Ishikawa (cell line): ENCODE data around the gene ARHGAP32.

Experiments used
- CEBPB ChIP-seq: IDR thresholded peaks from 2 replicates; pipeline ENCODE4 v1.6.1; 2012
- CREB1 ChIP-seq: IDR thresholded peaks from 2 replicates; pipeline ENCODE4 v1.6.1; 2012; ENCODE audit warnings: low read depth
- EGR1 ChIP-seq: IDR thresholded peaks from 2 replicates; pipeline ENCODE4 v1.6.1; 2012
- EP300 ChIP-seq: IDR thresholded peaks from 2 replicates; pipeline ENCODE4 v1.6.1; 2012; ENCODE audit warnings: borderline replicate concordance
- FOXM1 ChIP-seq: IDR thresholded peaks from 2 replicates; pipeline ENCODE4 v1.6.1; 2012; ENCODE audit warnings: low read depth, borderline replicate concordance
- MAX ChIP-seq: IDR thresholded peaks from 2 replicates; pipeline ENCODE4 v1.6.1; 2012
- NFIC ChIP-seq: IDR thresholded peaks from 2 replicates; pipeline ENCODE4 v1.6.1; 2012
- RAD21 ChIP-seq: IDR thresholded peaks from 2 replicates; pipeline ENCODE4 v1.6.1; 2012; ENCODE audit warnings: low read depth
- REST ChIP-seq: IDR thresholded peaks from 2 replicates; pipeline ENCODE4 v1.6.1; 2012; ENCODE audit warnings: low read depth, mild to moderate bottlenecking
- TAF1 ChIP-seq: IDR thresholded peaks from 2 replicates; pipeline ENCODE4 v1.6.1; 2012; ENCODE audit warnings: low read depth, mild to moderate bottlenecking
- TCF12 ChIP-seq: IDR thresholded peaks from 2 replicates; pipeline ENCODE4 v1.6.1; 2012; ENCODE audit warnings: low read depth
- TEAD4 ChIP-seq: IDR thresholded peaks from 2 replicates; pipeline ENCODE4 v1.6.1; 2012
- USF1 ChIP-seq: IDR thresholded peaks from 2 replicates; pipeline ENCODE4 v1.6.1; 2012
- YY1 ChIP-seq: IDR thresholded peaks from 2 replicates; pipeline ENCODE4 v1.6.1; 2012; ENCODE audit warnings: low read depth
- ZBTB7A ChIP-seq: IDR thresholded peaks from 2 replicates; pipeline ENCODE4 v1.6.1; 2012; ENCODE audit warnings: low read depth

ARHGAP32 gene

GRCh38 chr11:129236850-129237249 is 44.7 kb upstream of the ARHGAP32 start:
- TF ChIP-seq CREB1 (no peak), TAF1 (no peak), EGR1 (no peak), TEAD4 (no peak), USF1 (no peak), NFIC (no peak), FOXM1 (no peak), EP300 (no peak), REST (no peak), CEBPB (no peak), RAD21 (no peak), ZBTB7A (no peak), MAX (no peak), YY1 (no peak), TCF12 (no peak)

GRCh38 chr11:129234978-129235377 is 42.9 kb upstream of the ARHGAP32 start:
- no peak for TF ChIP-seq MAX
- no peak for TF ChIP-seq YY1
- no peak for TF ChIP-seq USF1
- TF ChIP-seq CEBPB, result no peak
- no peak for TF ChIP-seq FOXM1
- no peak for TF ChIP-seq RAD21
- no peak for TF ChIP-seq REST
- no peak for TF ChIP-seq TCF12
- no peak for TF ChIP-seq EP300
- no peak for TF ChIP-seq NFIC
- no peak for TF ChIP-seq TEAD4
- no peak for TF ChIP-seq CREB1
- TF ChIP-seq TAF1, result no peak
- TF ChIP-seq ZBTB7A, result no peak
- no peak for TF ChIP-seq EGR1

- no peak for TF ChIP-seq YY1
- TF ChIP-seq FOXM1, result no peak
- no peak for TF ChIP-seq TAF1
- no peak for TF ChIP-seq REST
- TF ChIP-seq TEAD4, result no peak
- TF ChIP-seq RAD21, result no peak
- TF ChIP-seq TCF12, result no peak
- no peak for TF ChIP-seq EGR1
- no peak for TF ChIP-seq MAX
- TF ChIP-seq CREB1, result no peak
- TF ChIP-seq NFIC, result no peak
- TF ChIP-seq ZBTB7A, result no peak
- no peak for TF ChIP-seq USF1
- no peak for TF ChIP-seq EP300
These were observed 37.9 kb upstream of the ARHGAP32 start for GRCh38 chr11:129230006-129230405.
